Ovary (tissue), 3 donors: Measurements from ENCODE around the gene CDK18.

ENCODE experiments used
- CTCF ChIP-seq, 3 donors: fragments of 450-650 bp in 2 of 3; fragments of 200-600 bp in 1 of 3; IDR thresholded peaks; one replicate each; pipeline versions ENCODE4 v1.5.1 to v1.8.0; 2016 to 2022; ENCODE audit warnings: antibody characterized with exemption in 3 of 3, mild to moderate bottlenecking in 1 of 3
- POLR2A ChIP-seq: fragments of 450-650 bp; IDR thresholded peaks from one replicate; pipeline ENCODE4 v1.6.1; 2017; ENCODE audit warnings: antibody characterized with exemption, mild to moderate bottlenecking, moderate library complexity
- donor health status: DM: no; HTN: no; CAD: no.

DNA sequence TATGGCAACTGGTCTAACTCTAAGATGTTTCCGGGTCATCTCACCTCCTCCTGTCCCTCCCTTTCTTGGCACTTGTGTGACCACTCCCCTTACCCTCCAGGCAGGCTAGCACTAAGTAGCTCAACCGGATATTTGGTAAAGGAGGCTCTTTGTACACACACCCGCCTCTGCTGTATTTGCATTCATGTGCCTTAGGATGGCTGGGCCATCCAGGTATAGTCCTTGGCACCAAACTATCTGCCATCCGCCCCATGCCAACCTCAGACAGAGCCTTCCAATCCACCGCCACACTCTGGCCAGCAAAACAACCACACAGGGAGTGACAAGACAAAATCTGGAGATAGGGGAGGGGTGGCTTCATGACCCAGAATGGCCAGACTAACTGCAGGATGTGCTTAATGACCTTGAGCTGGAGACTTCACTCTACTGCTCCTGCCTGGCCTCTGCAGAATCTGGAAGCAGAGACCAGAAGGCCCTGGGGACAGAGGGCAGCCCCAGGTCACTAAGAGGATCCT, 59.5 kb downstream of the CDK18 start:
- no peak for TF ChIP-seq CTCF (IDR thresholded peaks at IDR 0.05)
- no peak for TF ChIP-seq POLR2A
